SK-N-SH treated with all-trans-retinoic acid at 6 μM for 48 hours (cell line): Measurements from ENCODE around the gene CDYL.

Experiments used
- ATAC-seq: fragments of 200-7000 bp; cut with Tn5 transposase; 3 replicates; pipeline ENCODE4 v1.9.1; 2020; ENCODE audit warnings: mild to moderate bottlenecking, moderate library complexity
- ARNTL ChIP-seq: fragments of 450-650 bp; formaldehyde crosslinking; IDR thresholded peaks from 2 replicates; pipeline ENCODE4 v1.5.0; 2020; ENCODE audit warnings: low read depth, mild to moderate bottlenecking, moderate library complexity, borderline replicate concordance
- BACH2 ChIP-seq: fragments of 250-450 bp; sonication (Bioruptor Pico); IDR thresholded peaks from 2 replicates; pipeline ENCODE4 v1.9.0; 2021; ENCODE audit warnings: mild to moderate bottlenecking, borderline replicate concordance
- CREB5 ChIP-seq: fragments of 250-450 bp; sonication (Bioruptor Pico); IDR thresholded peaks from 2 replicates; pipeline ENCODE4 v1.5.1; 2020; ENCODE audit warnings: low read depth, mild to moderate bottlenecking, moderate library complexity
- CSDC2 ChIP-seq: fragments of 250-450 bp; sonication (Bioruptor Pico); IDR thresholded peaks from 2 replicates; pipeline ENCODE4 v1.5.0; 2020; ENCODE audit warnings: mild to moderate bottlenecking, moderate library complexity
- ESRRG ChIP-seq: fragments of 250-450 bp; sonication (Bioruptor Pico); IDR thresholded peaks from 2 replicates; pipeline ENCODE4 v1.6.1; 2021; ENCODE audit warnings: mild to moderate bottlenecking
- GLIS3 ChIP-seq: fragments of 250-450 bp; sonication (Bioruptor Pico); IDR thresholded peaks from 2 replicates; pipeline ENCODE4 v1.5.0; 2020; ENCODE audit warnings: mild to moderate bottlenecking, moderate library complexity
- ISL1 ChIP-seq: fragments of 250-450 bp; sonication (Bioruptor Pico); IDR thresholded peaks from 2 replicates; pipeline ENCODE4 v2.1.2; 2022; ENCODE audit warnings: mild to moderate bottlenecking, moderate library complexity
- OSR1 ChIP-seq: fragments of 250-450 bp; sonication (Bioruptor Pico); IDR thresholded peaks from 2 replicates; pipeline ENCODE4 v1.8.0; 2022; ENCODE audit warnings: moderate library complexity, mild to moderate bottlenecking, inconsistent platforms
- RARB ChIP-seq: fragments of 250-450 bp; sonication (Bioruptor Pico); IDR thresholded peaks from 2 replicates; pipeline ENCODE4 v1.8.0; 2021; ENCODE audit warnings: mild to moderate bottlenecking, moderate library complexity
- TCF4 ChIP-seq: fragments of 250-450 bp; sonication (Bioruptor Pico); IDR thresholded peaks from 2 replicates; pipeline ENCODE4 v1.8.0; 2021; ENCODE audit warnings: mild to moderate bottlenecking, moderate library complexity, borderline replicate concordance
- TOX ChIP-seq: fragments of 250-450 bp; sonication (Bioruptor Pico); IDR thresholded peaks from 2 replicates; pipeline ENCODE4 v1.8.0; 2021; ENCODE audit warnings: mild to moderate bottlenecking, moderate library complexity, borderline replicate concordance
- ZC3H10 ChIP-seq: fragments of 250-450 bp; sonication (Bioruptor Pico); IDR thresholded peaks from 2 replicates; pipeline ENCODE4 v1.5.1; 2021; ENCODE audit warnings: mild to moderate bottlenecking, moderate library complexity
- ZNF565 ChIP-seq: fragments of 450-650 bp; formaldehyde crosslinking; conservative IDR thresholded peaks from 2 replicates; pipeline ENCODE4 v1.5.0; 2020; ENCODE audit warnings: low read depth, mild to moderate bottlenecking, moderate library complexity
- ZNF70 ChIP-seq: fragments of 450-650 bp; formaldehyde crosslinking; IDR thresholded peaks from 2 replicates; pipeline ENCODE4 v1.5.0; 2020; ENCODE audit warnings: mild to moderate bottlenecking, moderate library complexity
- ZNF8 ChIP-seq: fragments of 450-650 bp; formaldehyde crosslinking; IDR thresholded peaks from 2 replicates; pipeline ENCODE4 v1.5.0; 2020; ENCODE audit warnings: mild to moderate bottlenecking, moderate library complexity
- TF ChIP-seq, protein P1 (sequence below): fragments of 250-450 bp; sonication (Bioruptor Pico); IDR thresholded peaks from 2 replicates; pipeline ENCODE4 v1.5.0; 2020; ENCODE audit warnings: mild to moderate bottlenecking, moderate library complexity
- TF ChIP-seq, protein P2 (sequence below): fragments of 250-450 bp; sonication (Bioruptor Pico); IDR thresholded peaks from 2 replicates; pipeline ENCODE4 v1.8.0; 2021; ENCODE audit warnings: low read depth, mild to moderate bottlenecking, moderate library complexity, borderline replicate concordance
- TF ChIP-seq, protein P3 (sequence below): fragments of 250-450 bp; sonication (Bioruptor Pico); IDR thresholded peaks from 2 replicates; pipeline ENCODE4 v1.5.1; 2021; ENCODE audit warnings: mild to moderate bottlenecking, moderate library complexity

Gene CDYL

DNA sequence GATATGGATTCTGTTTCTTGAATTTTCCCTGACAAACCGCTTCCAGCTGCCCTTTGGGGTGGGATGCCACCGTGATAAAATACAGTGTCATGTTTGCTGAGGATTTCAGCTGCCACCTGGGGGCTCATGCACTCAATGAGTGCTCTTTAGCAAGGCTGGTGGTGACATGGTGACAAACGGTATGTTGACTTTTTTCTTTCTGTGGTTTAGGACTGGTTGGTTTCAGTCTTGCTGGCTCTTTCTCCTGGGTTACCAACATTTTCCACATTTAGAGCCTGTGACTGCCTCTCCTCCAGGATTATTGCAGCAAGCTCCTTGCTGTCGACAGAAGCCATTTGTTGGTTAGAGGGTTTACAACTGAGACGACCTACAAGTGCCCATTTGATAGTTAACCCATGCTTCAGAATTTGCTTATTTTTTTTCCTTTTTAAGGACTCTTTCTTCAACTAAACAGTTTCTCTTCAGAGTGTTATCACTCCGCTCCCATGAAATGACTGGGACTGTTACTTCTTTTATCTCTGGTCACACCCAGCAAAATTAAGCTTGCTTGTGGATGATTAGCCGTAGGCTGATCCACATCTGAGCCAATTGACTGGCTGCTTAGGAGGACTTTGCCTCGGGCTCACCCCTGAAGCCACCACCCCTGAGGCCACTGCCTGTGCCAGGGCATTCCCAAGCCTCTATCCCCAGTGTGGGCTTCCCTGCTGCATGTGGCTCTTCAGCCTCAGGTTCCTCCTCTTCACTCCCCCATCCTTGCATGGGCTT is 48.4 kb upstream of the CDYL start:
- ATAC-seq: no peak
- TF ChIP-seq GLIS3 (CRISPR knock-in tag) (no peak), TOX (CRISPR knock-in tag) (no peak), BACH2 (no peak), ARNTL (CRISPR knock-in tag) (no peak), ESRRG (CRISPR knock-in tag) (no peak), ZNF8 (CRISPR knock-in tag) (no peak), ZC3H10 (CRISPR knock-in tag) (no peak), OSR1 (CRISPR knock-in tag) (no peak), CREB5 (CRISPR knock-in tag) (no peak), RARB (CRISPR knock-in tag) (no peak), ISL1 (CRISPR knock-in tag) (no peak), ZNF565 (CRISPR knock-in tag) (no peak)
- TF ChIP-seq, protein P1, sequence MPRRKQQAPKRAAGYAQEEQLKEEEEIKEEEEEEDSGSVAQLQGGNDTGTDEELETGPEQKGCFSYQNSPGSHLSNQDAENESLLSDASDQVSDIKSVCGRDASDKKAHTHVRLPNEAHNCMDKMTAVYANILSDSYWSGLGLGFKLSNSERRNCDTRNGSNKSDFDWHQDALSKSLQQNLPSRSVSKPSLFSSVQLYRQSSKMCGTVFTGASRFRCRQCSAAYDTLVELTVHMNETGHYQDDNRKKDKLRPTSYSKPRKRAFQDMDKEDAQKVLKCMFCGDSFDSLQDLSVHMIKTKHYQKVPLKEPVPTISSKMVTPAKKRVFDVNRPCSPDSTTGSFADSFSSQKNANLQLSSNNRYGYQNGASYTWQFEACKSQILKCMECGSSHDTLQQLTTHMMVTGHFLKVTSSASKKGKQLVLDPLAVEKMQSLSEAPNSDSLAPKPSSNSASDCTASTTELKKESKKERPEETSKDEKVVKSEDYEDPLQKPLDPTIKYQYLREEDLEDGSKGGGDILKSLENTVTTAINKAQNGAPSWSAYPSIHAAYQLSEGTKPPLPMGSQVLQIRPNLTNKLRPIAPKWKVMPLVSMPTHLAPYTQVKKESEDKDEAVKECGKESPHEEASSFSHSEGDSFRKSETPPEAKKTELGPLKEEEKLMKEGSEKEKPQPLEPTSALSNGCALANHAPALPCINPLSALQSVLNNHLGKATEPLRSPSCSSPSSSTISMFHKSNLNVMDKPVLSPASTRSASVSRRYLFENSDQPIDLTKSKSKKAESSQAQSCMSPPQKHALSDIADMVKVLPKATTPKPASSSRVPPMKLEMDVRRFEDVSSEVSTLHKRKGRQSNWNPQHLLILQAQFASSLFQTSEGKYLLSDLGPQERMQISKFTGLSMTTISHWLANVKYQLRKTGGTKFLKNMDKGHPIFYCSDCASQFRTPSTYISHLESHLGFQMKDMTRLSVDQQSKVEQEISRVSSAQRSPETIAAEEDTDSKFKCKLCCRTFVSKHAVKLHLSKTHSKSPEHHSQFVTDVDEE (CRISPR knock-in tag): no peak
- TF ChIP-seq, protein P2, sequence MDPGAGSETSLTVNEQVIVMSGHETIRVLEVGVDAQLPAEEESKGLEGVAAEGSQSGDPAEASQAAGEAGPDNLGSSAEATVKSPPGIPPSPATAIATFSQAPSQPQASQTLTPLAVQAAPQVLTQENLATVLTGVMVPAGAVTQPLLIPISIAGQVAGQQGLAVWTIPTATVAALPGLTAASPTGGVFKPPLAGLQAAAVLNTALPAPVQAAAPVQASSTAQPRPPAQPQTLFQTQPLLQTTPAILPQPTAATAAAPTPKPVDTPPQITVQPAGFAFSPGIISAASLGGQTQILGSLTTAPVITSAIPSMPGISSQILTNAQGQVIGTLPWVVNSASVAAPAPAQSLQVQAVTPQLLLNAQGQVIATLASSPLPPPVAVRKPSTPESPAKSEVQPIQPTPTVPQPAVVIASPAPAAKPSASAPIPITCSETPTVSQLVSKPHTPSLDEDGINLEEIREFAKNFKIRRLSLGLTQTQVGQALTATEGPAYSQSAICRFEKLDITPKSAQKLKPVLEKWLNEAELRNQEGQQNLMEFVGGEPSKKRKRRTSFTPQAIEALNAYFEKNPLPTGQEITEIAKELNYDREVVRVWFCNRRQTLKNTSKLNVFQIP (CRISPR knock-in tag): no peak
- TF ChIP-seq, protein P3, sequence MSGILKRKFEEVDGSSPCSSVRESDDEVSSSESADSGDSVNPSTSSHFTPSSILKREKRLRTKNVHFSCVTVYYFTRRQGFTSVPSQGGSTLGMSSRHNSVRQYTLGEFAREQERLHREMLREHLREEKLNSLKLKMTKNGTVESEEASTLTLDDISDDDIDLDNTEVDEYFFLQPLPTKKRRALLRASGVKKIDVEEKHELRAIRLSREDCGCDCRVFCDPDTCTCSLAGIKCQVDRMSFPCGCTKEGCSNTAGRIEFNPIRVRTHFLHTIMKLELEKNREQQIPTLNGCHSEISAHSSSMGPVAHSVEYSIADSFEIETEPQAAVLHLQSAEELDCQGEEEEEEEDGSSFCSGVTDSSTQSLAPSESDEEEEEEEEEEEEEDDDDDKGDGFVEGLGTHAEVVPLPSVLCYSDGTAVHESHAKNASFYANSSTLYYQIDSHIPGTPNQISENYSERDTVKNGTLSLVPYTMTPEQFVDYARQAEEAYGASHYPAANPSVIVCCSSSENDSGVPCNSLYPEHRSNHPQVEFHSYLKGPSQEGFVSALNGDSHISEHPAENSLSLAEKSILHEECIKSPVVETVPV (CRISPR knock-in tag): no peak

DNA sequence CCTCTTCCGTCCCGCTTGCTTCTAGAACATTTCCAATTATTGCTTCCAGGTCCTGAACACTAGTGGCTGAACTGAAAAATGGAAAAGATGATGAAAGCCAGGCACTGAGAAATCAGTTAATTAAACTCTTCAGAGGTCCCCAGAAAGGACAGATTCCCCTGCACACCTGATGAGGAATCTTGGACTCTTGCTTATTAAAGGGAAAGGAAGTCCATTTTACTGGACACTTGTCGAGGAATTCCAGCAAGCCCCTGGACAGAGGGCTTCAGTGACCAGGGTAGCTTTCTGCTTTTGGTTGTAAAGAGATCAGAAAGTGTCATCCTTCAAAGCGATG is 47.8 kb upstream of the CDYL start:
- TF ChIP-seq RARB (CRISPR knock-in tag): no peak
- ATAC-seq: no peak

GRCh38 chr6:4728926-4729325 is 47.3 kb upstream of the CDYL start:
- TF ChIP-seq TCF4 (CRISPR knock-in tag) (no peak), ZNF70 (CRISPR knock-in tag) (no peak), ZNF8 (CRISPR knock-in tag) (no peak), CSDC2 (CRISPR knock-in tag) (no peak), ESRRG (CRISPR knock-in tag) (no peak)
- TF ChIP-seq, protein P1 (CRISPR knock-in tag): no peak
- no peak for ATAC-seq
